Ureter (tissue), 1 donor: Measurements from ENCODE around the gene KDM2A. TPM values are rescaled to one million over a fixed set of nuclear protein-coding genes. Genes with fewer than 3 reads are reported as not detected.
"Not testable (repeated sequence)": the region's sequence is repeated elsewhere in the genome, so short reads cannot be mapped to it uniquely, and the experiment has no call there.

Source experiments
- DNase-seq: peaks from one replicate; pipeline ENCODE4 v3.0.0-alpha.2; 2020; ENCODE audit warnings: low spot score
- total RNA-seq: library from RNA; stranded (reverse); gene quantifications from one replicate; pipeline ENCODE4 v1.2.4, GENCODE V29; 2023
- donor health status: DM: yes; HTN: yes; CAD: no.

KDM2A gene
- total RNA-seq, 1 donor from 2014 or later = 106 TPM

- DNase-seq = peak; percentile 58
Measured at GRCh38 chr11:67117672-67118180, 1.3 kb upstream of the KDM2A start.

GRCh38 chr11:67118181-67118766 lies 789 bp upstream of the KDM2A start:
- DNase-seq = peak; percentile 54

GRCh38 chr11:67119585-67120391 lies 725 bp downstream of the KDM2A start:
- DNase-seq = no peak

- DNase-seq = no peak
Measured at GRCh38 chr11:67120456-67120855, 1.4 kb downstream of the KDM2A start.

GRCh38 chr11:67120881-67121710 lies 2.0 kb downstream of the KDM2A start:
- no peak for DNase-seq

GRCh38 chr11:67123801-67124200 lies 4.7 kb downstream of the KDM2A start:
- not testable (repeated sequence) for DNase-seq

- not testable (repeated sequence) for DNase-seq
Measured at GRCh38 chr11:67126243-67126642, 7.2 kb downstream of the KDM2A start.

GRCh38 chr11:67126986-67127385 lies 7.9 kb downstream of the KDM2A start:
- DNase-seq = no peak

GRCh38 chr11:67130861-67131260 lies 11.8 kb downstream of the KDM2A start:
- DNase-seq = not testable (repeated sequence)

GRCh38 chr11:67136156-67136555 lies 17.1 kb downstream of the KDM2A start:
- no peak for DNase-seq

GRCh38 chr11:67138922-67139321 lies 19.9 kb downstream of the KDM2A start:
- DNase-seq = no peak

- DNase-seq = no peak
Measured at GRCh38 chr11:67146516-67147226, 27.6 kb downstream of the KDM2A start.

GRCh38 chr11:67153971-67154370 lies 34.9 kb downstream of the KDM2A start:
- DNase-seq = no peak

GRCh38 chr11:67154726-67155125 lies 35.7 kb downstream of the KDM2A start:
- DNase-seq = no peak

GRCh38 chr11:67157691-67158090 lies 38.6 kb downstream of the KDM2A start:
- DNase-seq = no peak

GRCh38 chr11:67158221-67158620 lies 39.2 kb downstream of the KDM2A start:
- DNase-seq = no peak

- no peak for DNase-seq
Measured at GRCh38 chr11:67160045-67160444, 41.0 kb downstream of the KDM2A start.

GRCh38 chr11:67160872-67161783 lies 42.1 kb downstream of the KDM2A start:
- no peak for DNase-seq

- no peak for DNase-seq
Measured at GRCh38 chr11:67163006-67163405, 43.9 kb downstream of the KDM2A start.

GRCh38 chr11:67165623-67166022 lies 46.6 kb downstream of the KDM2A start:
- no peak for DNase-seq

- DNase-seq = no peak
Measured at GRCh38 chr11:67167091-67167490, 48.0 kb downstream of the KDM2A start.
